Liver (tissue), 9 donors: ENCODE measurements around the gene GTF3C5. TPM values are rescaled to one million over a fixed set of nuclear protein-coding genes. Genes with fewer than 3 reads are reported as not detected.

Experiments used
- DNase-seq: peaks from one replicate; pipeline ENCODE4 v3.0.0-alpha.2; 2017; ENCODE audit warnings: low spot score
- H3K27ac ChIP-seq, 2 donors: one replicate each; pipeline ENCODE4 v1.7.0; 2013; ENCODE audit warnings: inconsistent platforms in 2 of 2, low read length in 2 of 2, control low read depth in 1 of 2, low read depth in 1 of 2, mild to moderate bottlenecking in 1 of 2
- H3K27me3 ChIP-seq, 4 donors: one replicate each; pipeline versions ENCODE4 v1.6.1 to v1.7.0; 2013; ENCODE audit warnings: low read length in 3 of 4, inconsistent platforms in 1 of 4, mild to moderate bottlenecking in 1 of 4, moderate library complexity in 1 of 4; ENCODE audit not compliant: control insufficient read depth in 4 of 4, insufficient read depth in 4 of 4
- H3K36me3 ChIP-seq, 4 donors: one replicate each; pipeline versions ENCODE4 v1.6.1 to v1.7.0; 2013; ENCODE audit warnings: low read length in 3 of 4, mild to moderate bottlenecking in 3 of 4, low read depth in 1 of 4, moderate library complexity in 1 of 4; ENCODE audit not compliant: control insufficient read depth in 4 of 4, insufficient read depth in 3 of 4
- H3K4me1 ChIP-seq, 4 donors: one replicate each; pipeline versions ENCODE4 v1.6.1 to v1.7.0; 2013; ENCODE audit warnings: low read length in 3 of 4, mild to moderate bottlenecking in 3 of 4, moderate library complexity in 1 of 4; ENCODE audit not compliant: control insufficient read depth in 4 of 4, insufficient read depth in 4 of 4
- H3K4me3 ChIP-seq, 3 donors: one replicate each; pipeline versions ENCODE4 v1.6.1 to v1.7.0; 2013; ENCODE audit warnings: low read length in 3 of 3, control low read depth in 1 of 3, low read depth in 1 of 3, mild to moderate bottlenecking in 1 of 3
- H3K9ac ChIP-seq, 2 donors: one replicate each; pipeline ENCODE4 v1.7.0; 2013; ENCODE audit warnings: low read length in 2 of 2, mild to moderate bottlenecking in 2 of 2, moderate library complexity in 2 of 2, control low read depth in 1 of 2, low read depth in 1 of 2
- H3K9me3 ChIP-seq, 4 donors: one replicate each; pipeline versions ENCODE4 v1.6.1 to v1.7.0; 2013; ENCODE audit warnings: low read length in 3 of 4; ENCODE audit not compliant: control insufficient read depth in 4 of 4
- ATF3 ChIP-seq: IDR thresholded peaks from 2 replicates; pipeline ENCODE4 v1.6.1; 2016; ENCODE audit warnings: antibody characterized with exemption
- CTCF ChIP-seq: fragments of 150-350 bp; IDR thresholded peaks from 2 replicates; pipeline ENCODE4 v1.5.1; 2017; ENCODE audit warnings: improper control_type of control experiment, low read depth, low read length; ENCODE audit not compliant: missing input control
- EGR1 ChIP-seq, 2 donors: IDR thresholded peaks; 2 replicates each; pipeline ENCODE4 v1.6.1; 2016 to 2018; ENCODE audit warnings: antibody characterized with exemption in 2 of 2, low read depth in 2 of 2
- FOXA1 ChIP-seq: IDR thresholded peaks from 2 replicates; pipeline ENCODE4 v1.6.1; 2016; ENCODE audit warnings: antibody characterized with exemption
- FOXA2 ChIP-seq: IDR thresholded peaks from 2 replicates; pipeline ENCODE4 v1.6.1; 2016; ENCODE audit warnings: antibody characterized with exemption
- GABPA ChIP-seq, 2 donors: IDR thresholded peaks in 1 of 2; conservative IDR thresholded peaks in 1 of 2; 2 replicates each; pipeline ENCODE4 v1.6.1; 2016; ENCODE audit warnings: antibody characterized with exemption in 2 of 2, mild to moderate bottlenecking in 1 of 2, moderate library complexity in 1 of 2
- HNF4A ChIP-seq, 2 donors: conservative IDR thresholded peaks; 2 replicates each; pipeline ENCODE4 v1.6.1; 2016; ENCODE audit warnings: antibody characterized with exemption in 2 of 2, mild to moderate bottlenecking in 2 of 2
- HNF4G ChIP-seq: IDR thresholded peaks from 2 replicates; pipeline ENCODE4 v1.6.1; 2016; ENCODE audit warnings: antibody characterized with exemption
- JUND ChIP-seq, 2 donors: IDR thresholded peaks; 2 replicates each; pipeline ENCODE4 v1.6.1; 2016; ENCODE audit warnings: antibody characterized with exemption in 2 of 2
- MAX ChIP-seq: IDR thresholded peaks from 2 replicates; pipeline ENCODE4 v1.6.1; 2016; ENCODE audit warnings: antibody characterized with exemption
- NR2F2 ChIP-seq: IDR thresholded peaks from 2 replicates; pipeline ENCODE4 v1.6.1; 2016; ENCODE audit warnings: antibody characterized with exemption
- RAD21 ChIP-seq, 2 donors: IDR thresholded peaks; 2 replicates each; pipeline ENCODE4 v1.6.1; 2016; ENCODE audit warnings: antibody characterized with exemption in 2 of 2, mild to moderate bottlenecking in 2 of 2
- REST ChIP-seq: IDR thresholded peaks from 2 replicates; pipeline ENCODE4 v1.6.1; 2016; ENCODE audit warnings: antibody characterized with exemption, mild to moderate bottlenecking
- RXRA ChIP-seq, 2 donors: IDR thresholded peaks; 2 replicates each; pipeline ENCODE4 v1.6.1; 2017 to 2018; ENCODE audit warnings: antibody characterized with exemption in 2 of 2, mild to moderate bottlenecking in 1 of 2
- SP1 ChIP-seq: IDR thresholded peaks from 2 replicates; pipeline ENCODE4 v1.6.1; 2018; ENCODE audit warnings: antibody characterized with exemption, mild to moderate bottlenecking
- TAF1 ChIP-seq: conservative IDR thresholded peaks from 2 replicates; pipeline ENCODE4 v1.6.1; 2016; ENCODE audit warnings: antibody characterized with exemption, mild to moderate bottlenecking
- YY1 ChIP-seq: IDR thresholded peaks from 2 replicates; pipeline ENCODE4 v1.6.1; 2016; ENCODE audit warnings: antibody characterized with exemption, mild to moderate bottlenecking
- ZBTB33 ChIP-seq: IDR thresholded peaks from 2 replicates; pipeline ENCODE4 v1.6.1; 2016; ENCODE audit warnings: antibody characterized with exemption
- WGBS: extraction: QIAGEN DNeasy Blood & Tissue Kit; methylation state at CpG from one replicate; pipeline ENCODE4 v1.1.7; 2013; 5-methylcytosine and 5-hydroxymethylcytosine counted together
- polyA plus RNA-seq, 2 donors: library from polyadenylated mRNA; stranded (reverse) in 1 of 2; unstranded in 1 of 2; fragments of 200-250 nt in 1 of 2; fragments of >200 nt in 1 of 2; fragmentation: Nextera tagmentation in 1 of 2; extraction: Ambion mirVana in 1 of 2; gene quantifications; one replicate each; pipeline versions ENCODE4 v1.2.1 to v1.2.3, GENCODE V29; 2013 to 2015
- total RNA-seq, 2 donors: library from RNA; depleted of rRNA; stranded (reverse); fragments of >200 nt; gene quantifications; one replicate each; pipeline ENCODE4 v1.2.3, GENCODE V29; 2014
- donor health status: healthy.
- donor health status: healthy.
- donor health status: healthy.
- donor health status: healthy.
- donor health status: healthy.

Gene GTF3C5
- total and polyA plus RNA-seq, 4 donors = 13.2 to 26.2 (median 18.2) TPM

GRCh38 chr9:133073086-133074014 is 42.6 kb downstream of the GTF3C5 start:
- TF ChIP-seq REST = no peak
- TF ChIP-seq SP1 = no peak
- no peak for TF ChIP-seq RAD21 (IDR thresholded peaks at IDR 0.05)
- Histone ChIP-seq H3K9ac (no peak overlapping the region), H3K27ac (no peak overlapping the region), H3K27me3 (no peaks in the 10 kb centered on the region), H3K4me3 (no peak overlapping the region), H3K9me3 (no peaks in the 10 kb centered on the region), H3K36me3 (no peaks in the 10 kb centered on the region), H3K4me1 (no peaks in the 10 kb centered on the region)
- 85% methylated on average over 12 of the region's 12 CpGs for WGBS
- DNase-seq = no peak

GRCh38 chr9:133074111-133074651 is 43.4 kb downstream of the GTF3C5 start:
- 74% methylated on average over 8 of the region's 8 CpGs for WGBS
- DNase-seq = no peak

More at GRCh38 chr9:133074111-133074651, 43.4 kb downstream of the GTF3C5 start:
- H3K4me3 ChIP-seq = no peak overlapping the region
- no peak overlapping the region for H3K27ac ChIP-seq
- H3K36me3 ChIP-seq = no peaks in the 10 kb centered on the region
- TF ChIP-seq HNF4G (no peak), EGR1 (IDR thresholded peaks at IDR 0.05; ENCODE audit: low read depth in 2 of 2) (no peak), FOXA1 (no peak), JUND (IDR thresholded peaks at IDR 0.05) (no peak), YY1 (no peak), TAF1 (no peak), RAD21 (IDR thresholded peaks at IDR 0.05) (no peak), ZBTB33 (no peak), ATF3 (no peak), REST (no peak), HNF4A (conservative IDR thresholded peaks at IDR 0.05) (no peak), GABPA (IDR thresholded peaks at IDR 0.05 in 1 of 2, conservative IDR thresholded peaks at IDR 0.05 in 1 of 2) (no peak), CTCF (no peak), MAX (no peak), SP1 (no peak), RXRA (IDR thresholded peaks at IDR 0.05) (no peak), NR2F2 (no peak), FOXA2 (no peak)
- no peak overlapping the region for H3K9ac ChIP-seq
- no peaks in the 10 kb centered on the region for H3K27me3 ChIP-seq
- H3K9me3 ChIP-seq = no peaks in the 10 kb centered on the region
- no peaks in the 10 kb centered on the region for H3K4me1 ChIP-seq
